Loucy (cell line): ENCODE measurements around the gene CNTN4.

Experiments
- H2AFZ ChIP-seq: fragments of 200-600 bp; sonication (generic); 2 replicates; pipeline ENCODE4 v1.6.0; 2016; ENCODE audit warnings: antibody characterized with exemption, mild to moderate bottlenecking, low read length, moderate library complexity
- H3F3A ChIP-seq: fragments of 200-600 bp; 2 replicates; pipeline ENCODE4 v1.6.0; 2016; ENCODE audit warnings: antibody characterized with exemption, low read depth, mild to moderate bottlenecking
- H3K27me3 ChIP-seq: fragments of 200-600 bp; sonication (generic); 2 replicates; pipeline ENCODE4 v1.6.1; 2014; ENCODE audit warnings: low read length, mild to moderate bottlenecking; ENCODE audit not compliant: insufficient read depth, poor library complexity, severe bottlenecking
- H3K36me3 ChIP-seq: fragments of 200-600 bp; sonication (generic); 2 replicates; pipeline ENCODE4 v1.6.1; 2016; ENCODE audit warnings: low read length; ENCODE audit not compliant: insufficient read depth
- H3K4me1 ChIP-seq: fragments of 200-600 bp; sonication (generic); 2 replicates; pipeline ENCODE4 v1.5.1; 2014; ENCODE audit warnings: low read length, mild to moderate bottlenecking; ENCODE audit not compliant: insufficient read depth, poor library complexity, severe bottlenecking
- H3K4me2 ChIP-seq: fragments of 200-600 bp; sonication (generic); 2 replicates; pipeline ENCODE4 v1.6.0; 2014; ENCODE audit warnings: antibody characterized with exemption, low read length, low read depth, mild to moderate bottlenecking; ENCODE audit not compliant: poor library complexity, severe bottlenecking
- H3K4me3 ChIP-seq: fragments of 200-600 bp; sonication (generic); 2 replicates; pipeline ENCODE4 v1.5.1; 2014; ENCODE audit warnings: low read length, mild to moderate bottlenecking, mixed read lengths; ENCODE audit not compliant: poor library complexity, severe bottlenecking
- H3K79me2 ChIP-seq: fragments of 200-600 bp; sonication (generic); 2 replicates; pipeline ENCODE4 v1.6.1; 2014; ENCODE audit warnings: low read length; ENCODE audit not compliant: insufficient read depth
- H3K9ac ChIP-seq: fragments of 200-600 bp; sonication (generic); 2 replicates; pipeline ENCODE4 v1.6.0; 2014; ENCODE audit warnings: mild to moderate bottlenecking, low read depth, low read length, moderate library complexity; ENCODE audit not compliant: poor library complexity, severe bottlenecking
- H3K9me2 ChIP-seq: fragments of 200-600 bp; sonication (generic); replicated peaks from 2 replicates; pipeline ENCODE4 v1.6.1; 2016; ENCODE audit warnings: low read depth, low read length, mixed read lengths
- H3K9me3 ChIP-seq: fragments of 200-600 bp; sonication (generic); 2 replicates; pipeline ENCODE4 v1.6.1; 2014; ENCODE audit warnings: mild to moderate bottlenecking, antibody characterized with exemption, low read length, low read depth; ENCODE audit not compliant: insufficient read depth
- H4K20me1 ChIP-seq: fragments of 200-600 bp; sonication (generic); 2 replicates; pipeline ENCODE4 v1.6.0; 2014; ENCODE audit warnings: antibody characterized with exemption, low read length, mild to moderate bottlenecking; ENCODE audit not compliant: insufficient read depth, poor library complexity, severe bottlenecking
- CTCF ChIP-seq: fragments of 200-600 bp; sonication (generic); conservative IDR thresholded peaks from 2 replicates; pipeline ENCODE4 v1.5.1; 2014; ENCODE audit warnings: mild to moderate bottlenecking, antibody characterized with exemption, low read length
- EZH2phosphoT487 ChIP-seq: fragments of 200-600 bp; IDR thresholded peaks from 2 replicates; pipeline ENCODE4 v1.6.1; 2018; ENCODE audit warnings: antibody characterized with exemption, mild to moderate bottlenecking, moderate library complexity, borderline replicate concordance

Gene CNTN4

GRCh38 chr3:2130726-2131125 lies 32.1 kb downstream of the CNTN4 start:
- no peak for TF ChIP-seq EZH2phosphoT487
- no peak for TF ChIP-seq CTCF
- H4K20me1 ChIP-seq = no peaks in the 10 kb centered on the region
- H3F3A ChIP-seq = no peaks in the 10 kb centered on the region
- no peaks in the 10 kb centered on the region for H3K27me3 ChIP-seq
- no peak overlapping the region for H3K4me2 ChIP-seq
- H3K4me1 ChIP-seq = no peaks in the 10 kb centered on the region
- no peaks in the 10 kb centered on the region for H3K79me2 ChIP-seq
- H3K36me3 ChIP-seq = no peaks in the 10 kb centered on the region
- H3K4me3 ChIP-seq = no peak overlapping the region
- no peaks in the 10 kb centered on the region for H3K9me2 ChIP-seq
- peaks cover 9% of the 10 kb centered on the region; the same call in 1 of the 2 replicates for H3K9me3 ChIP-seq
- no peak overlapping the region for H2AFZ ChIP-seq
- no peak overlapping the region for H3K9ac ChIP-seq

- no peaks in the 10 kb centered on the region for H4K20me1 ChIP-seq
These were observed 34.5 kb downstream of the CNTN4 start for GRCh38 chr3:2133146-2133545.

GRCh38 chr3:2137651-2138050 lies 39.0 kb downstream of the CNTN4 start:
- peaks cover 7% of the 10 kb centered on the region; the same call in 1 of the 2 replicates for H3K9me3 ChIP-seq
- H2AFZ ChIP-seq = no peak overlapping the region
- TF ChIP-seq EZH2phosphoT487 (no peak), CTCF (no peak)
- H3K36me3 ChIP-seq = no peaks in the 10 kb centered on the region
- H4K20me1 ChIP-seq = no peaks in the 10 kb centered on the region
- H3K9ac ChIP-seq = no peak overlapping the region
- no peaks in the 10 kb centered on the region for H3K27me3 ChIP-seq
- no peaks in the 10 kb centered on the region for H3K79me2 ChIP-seq
- H3K4me2 ChIP-seq = no peak overlapping the region
- no peaks in the 10 kb centered on the region for H3F3A ChIP-seq
- H3K9me2 ChIP-seq = no peaks in the 10 kb centered on the region
- H3K4me3 ChIP-seq = no peak overlapping the region
- no peaks in the 10 kb centered on the region for H3K4me1 ChIP-seq

More at GRCh38 chr3:2133146-2133545, 34.5 kb downstream of the CNTN4 start:
- Histone ChIP-seq H3K9ac (no peak overlapping the region), H3K9me2 (no peaks in the 10 kb centered on the region), H3K36me3 (no peaks in the 10 kb centered on the region), H3K4me2 (no peak overlapping the region), H3K9me3 (peaks cover 4% of the 10 kb centered on the region; the same call in 1 of the 2 replicates), H3F3A (no peaks in the 10 kb centered on the region), H3K79me2 (no peaks in the 10 kb centered on the region), H2AFZ (no peak overlapping the region), H3K27me3 (no peaks in the 10 kb centered on the region), H3K4me1 (no peaks in the 10 kb centered on the region), H3K4me3 (no peak overlapping the region)
- TF ChIP-seq EZH2phosphoT487 (no peak), CTCF (no peak)
